GM19035 (cell line): ENCODE measurements around the gene METTL25B.

ENCODE experiments used
- ATAC-seq: cut with Tn5 transposase; IDR thresholded peaks from one replicate; pipeline ENCODE4 v1.9.1; 2021; ENCODE audit not compliant: unreplicated experiment

METTL25B gene

GRCh38 chr1:156725683-156726280 lies 2.5 kb upstream of the METTL25B start:
- peak; percentile 32 for ATAC-seq

- no peak for ATAC-seq
These were observed 1.6 kb upstream of the METTL25B start for GRCh38 chr1:156726549-156727226.

GRCh38 chr1:156727492-156727891 lies 777 bp upstream of the METTL25B start:
- ATAC-seq = no peak

GRCh38 chr1:156728599-156729462 lies 562 bp downstream of the METTL25B start, which contains the start of gene ISG20L2:
ISG20L2 (minus strand) TSS chr1:156728766; CDS start chr1:156727652, 1,114 bp downstream.
- peak; percentile 91 for ATAC-seq

GRCh38 chr1:156733989-156734584 lies 5.8 kb downstream of the METTL25B start:
- ATAC-seq = no peak

GRCh38 chr1:156738407-156738806 lies 10.1 kb downstream of the METTL25B start:
- no peak for ATAC-seq

- ATAC-seq = no peak
These were observed 10.6 kb downstream of the METTL25B start for GRCh38 chr1:156738916-156739315.

GRCh38 chr1:156740237-156740740 lies 12.0 kb downstream of the METTL25B start:
- peak; percentile 9 for ATAC-seq

GRCh38 chr1:156740741-156741480 lies 12.6 kb downstream of the METTL25B start, which contains the start of gene MRPL24:
MRPL24 (minus strand) TSS chr1:156741088; CDS start chr1:156738704, 2,384 bp downstream.
- peak; percentile 85 for ATAC-seq

- ATAC-seq = no peak
These were observed 13.3 kb downstream of the METTL25B start for GRCh38 chr1:156741481-156741983.

- ATAC-seq = no peak
These were observed 13.7 kb downstream of the METTL25B start for GRCh38 chr1:156742017-156742416.

- ATAC-seq = no peak
These were observed 14.5 kb downstream of the METTL25B start for GRCh38 chr1:156742801-156743200.

GRCh38 chr1:156743367-156744302 lies 15.4 kb downstream of the METTL25B start:
- ATAC-seq = no peak

- ATAC-seq = no peak
These were observed 16.1 kb downstream of the METTL25B start for GRCh38 chr1:156744344-156744743.

GRCh38 chr1:156744786-156745419 lies 16.6 kb downstream of the METTL25B start:
- ATAC-seq = no peak

GRCh38 chr1:156745881-156746280 lies 17.6 kb downstream of the METTL25B start:
- no peak for ATAC-seq

GRCh38 chr1:156746406-156746727 lies 18.1 kb downstream of the METTL25B start:
- ATAC-seq = no peak

GRCh38 chr1:156746728-156747631 lies 18.7 kb downstream of the METTL25B start:
- ATAC-seq = no peak
